CD14-positive monocyte (primary cell): ENCODE measurements around the gene MORN3. TPM values are rescaled to one million over a fixed set of nuclear protein-coding genes. Genes with fewer than 3 reads are reported as not detected.
"Not testable (repeated sequence)": the region's sequence is repeated elsewhere in the genome, so short reads cannot be mapped to it uniquely, and the experiment has no call there.

Source experiments
- DNase-seq, 3 donors: peaks; one replicate each; pipeline ENCODE4 v3.0.0-alpha.2; 2011 to 2022
- H2AFZ ChIP-seq: 2 replicates; pipeline ENCODE4 v1.6.0; 2012; ENCODE audit warnings: mild to moderate bottlenecking, low read depth, low read length, inconsistent platforms; ENCODE audit not compliant: insufficient read depth, poor library complexity, severe bottlenecking
- H3K27ac ChIP-seq, 2 donors: 1 replicate in 1 of 2; 2 replicates in 1 of 2; pipeline ENCODE4 v1.5.1; 2012 to 2013; ENCODE audit warnings: low read length in 2 of 2, control low read depth in 1 of 2, inconsistent platforms in 1 of 2, low read depth in 1 of 2, mild to moderate bottlenecking in 1 of 2
- H3K27me3 ChIP-seq, 2 donors: one replicate each; pipeline versions ENCODE4 v1.6.0 to v1.6.1; 2011 to 2013; ENCODE audit warnings: low read length in 2 of 2; ENCODE audit not compliant: control insufficient read depth in 2 of 2, insufficient read depth in 2 of 2
- H3K36me3 ChIP-seq, 2 donors: replicated peaks in 1 of 2; 1 replicate in 1 of 2; 2 replicates in 1 of 2; pipeline versions ENCODE4 v1.5.1 to v1.6.1; 2012 to 2013; ENCODE audit warnings: low read length in 2 of 2, control low read depth in 1 of 2, inconsistent platforms in 1 of 2, mild to moderate bottlenecking in 1 of 2; ENCODE audit not compliant: insufficient read depth in 2 of 2, control insufficient read depth in 1 of 2
- H3K4me1 ChIP-seq, 2 donors: 1 replicate in 1 of 2; 2 replicates in 1 of 2; pipeline versions ENCODE4 v1.5.1 to v1.6.1; 2012 to 2013; ENCODE audit warnings: low read length in 2 of 2, control low read depth in 1 of 2, inconsistent platforms in 1 of 2, mild to moderate bottlenecking in 1 of 2, moderate library complexity in 1 of 2; ENCODE audit not compliant: insufficient read depth in 2 of 2, control insufficient read depth in 1 of 2
- H3K4me2 ChIP-seq: replicated peaks from 2 replicates; pipeline ENCODE3; 2012; ENCODE audit warnings: low read length, moderate library complexity, mild to moderate bottlenecking; ENCODE audit not compliant: poor library complexity, severe bottlenecking; ENCODE audit errors: extremely low read depth
- H3K4me3 ChIP-seq, 3 experiments: fragments of 200-600 bp in 1 of 3; sonication (generic) in 1 of 3; replicated peaks in 1 of 3; 1 replicate in 2 of 3; 2 replicates in 1 of 3; pipeline ENCODE4 v1.5.1; 2011 to 2013; ENCODE audit warnings: low read length in 3 of 3, mild to moderate bottlenecking in 3 of 3, control low read depth in 2 of 3, low read depth in 2 of 3, inconsistent platforms in 1 of 3, moderate library complexity in 1 of 3
- H3K79me2 ChIP-seq: 2 replicates; pipeline ENCODE4 v1.6.0; 2012; ENCODE audit warnings: mild to moderate bottlenecking, control low read depth, inconsistent platforms, low read length, moderate library complexity; ENCODE audit not compliant: insufficient read depth
- H3K9ac ChIP-seq: 2 replicates; pipeline ENCODE4 v1.6.0; 2017; ENCODE audit warnings: low read length, mild to moderate bottlenecking; ENCODE audit not compliant: insufficient read depth, poor library complexity, severe bottlenecking
- H3K9me3 ChIP-seq, 2 donors: replicated peaks in 1 of 2; 1 replicate in 1 of 2; 2 replicates in 1 of 2; pipeline versions ENCODE4 v1.5.1 to v1.6.1; 2012 to 2013; ENCODE audit warnings: low read length in 2 of 2, control low read depth in 1 of 2; ENCODE audit not compliant: control insufficient read depth in 1 of 2, insufficient read depth in 1 of 2
- H4K20me1 ChIP-seq: 2 replicates; pipeline ENCODE4 v1.6.0; 2012; ENCODE audit warnings: mild to moderate bottlenecking, low read length, control low read depth, moderate library complexity; ENCODE audit not compliant: insufficient read depth
- H3K27ac Mint-ChIP-seq, 7 donors: one replicate each; pipeline ENCODE4 v1.8.0; 2020; ENCODE audit warnings: mild to moderate bottlenecking in 7 of 7, mixed read lengths in 7 of 7, moderate library complexity in 6 of 7, inconsistent platforms in 2 of 7
- H3K27me3 Mint-ChIP-seq, 3 donors: one replicate each; pipeline ENCODE4 v1.8.0; 2021 to 2022; ENCODE audit warnings: low read depth in 3 of 3, mild to moderate bottlenecking in 3 of 3, mixed read lengths in 3 of 3, moderate library complexity in 3 of 3, inconsistent platforms in 1 of 3
- H3K36me3 Mint-ChIP-seq, 2 donors: one replicate each; pipeline ENCODE4 v1.8.0; 2020; ENCODE audit warnings: mixed read lengths in 2 of 2, inconsistent platforms in 1 of 2, mild to moderate bottlenecking in 1 of 2
- H3K4me1 Mint-ChIP-seq: one replicate; pipeline ENCODE4 v1.8.0; 2020; ENCODE audit warnings: mild to moderate bottlenecking, mixed read lengths
- H3K4me3 Mint-ChIP-seq, 2 donors: one replicate each; pipeline ENCODE4 v1.8.0; 2020; ENCODE audit warnings: mild to moderate bottlenecking in 2 of 2, mixed read lengths in 2 of 2, moderate library complexity in 1 of 2
- H3K9me3 Mint-ChIP-seq, 7 donors: one replicate each; pipeline ENCODE4 v1.8.0; 2020 to 2022; ENCODE audit warnings: mixed read lengths in 7 of 7, mild to moderate bottlenecking in 6 of 7, moderate library complexity in 6 of 7, inconsistent platforms in 2 of 7
- WGBS: methylation state at CpG from one replicate; pipeline ENCODE4 v1.1.5; 2013; ENCODE audit warnings: missing lambda C conversion rate; ENCODE audit not compliant: insufficient coverage; 5-methylcytosine and 5-hydroxymethylcytosine counted together
- intact Hi-C, 2 donors: fragments of 100-400 bp; cut with micrococcal nuclease; formaldehyde crosslinking; loops; one replicate each; pipeline versions ENCODE4 v1.15.0 to v1.15.1; 2023
- polyA plus RNA-seq, 3 donors: library from polyadenylated mRNA; depleted of rRNA in 1 of 3; unstranded in 2 of 3; stranded (reverse) in 1 of 3; fragments of 300-500 nt in 2 of 3; fragments of >200 nt in 1 of 3; fragmentation: Illumina TruSeq in 2 of 3; gene quantifications; 1 replicate in 2 of 3; 2 replicates in 1 of 3; pipeline ENCODE4 v1.2.3, GENCODE V29; 2012 to 2021
- TF ChIP-seq, protein P1 (sequence below): fragments of 200-600 bp; IDR thresholded peaks from one replicate; pipeline ENCODE4 v1.8.0; 2022; ENCODE audit warnings: antibody characterized with exemption, mild to moderate bottlenecking

Gene MORN3
- polyA plus RNA-seq, 3 donors: 0.17 TPM; not detected in 2

DNA sequence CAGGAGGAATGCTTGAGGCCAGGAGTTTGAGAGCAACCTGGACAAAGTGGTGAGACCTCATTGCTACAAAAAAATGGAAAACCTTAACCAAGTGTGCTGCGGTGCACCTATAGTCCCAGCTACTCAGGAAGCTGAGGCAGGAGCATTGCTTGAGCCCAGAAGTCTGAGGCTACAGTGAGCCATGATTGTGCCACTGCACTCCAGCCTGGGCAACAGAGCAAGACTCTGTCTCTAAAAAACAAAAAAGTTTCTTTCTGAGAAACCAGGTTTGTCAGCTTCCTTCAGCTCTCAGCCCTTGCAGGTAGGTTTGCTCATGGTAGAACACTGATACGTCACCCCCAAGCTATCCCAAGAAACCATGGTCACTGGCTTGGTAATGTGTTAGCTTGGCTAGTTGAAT, 20.0 kb upstream of the MORN3 start:
- Mint-ChIP-seq H3K36me3 (no peaks in the 10 kb centered on the region), H3K27ac (peak overlapping the region in 1 of 7 donors; percentile 2), H3K4me3 (no peak overlapping the region), H3K4me1 (peaks cover 3% of the 10 kb centered on the region), H3K9me3 (no peaks in the 10 kb centered on the region), H3K27me3 (peaks cover 0 to 3% (median 0%) of the 10 kb centered on the region in 3 donors)
- H3K4me3 ChIP-seq: no peak overlapping the region
- DNase-seq: no peak
- TF ChIP-seq, protein P1, sequence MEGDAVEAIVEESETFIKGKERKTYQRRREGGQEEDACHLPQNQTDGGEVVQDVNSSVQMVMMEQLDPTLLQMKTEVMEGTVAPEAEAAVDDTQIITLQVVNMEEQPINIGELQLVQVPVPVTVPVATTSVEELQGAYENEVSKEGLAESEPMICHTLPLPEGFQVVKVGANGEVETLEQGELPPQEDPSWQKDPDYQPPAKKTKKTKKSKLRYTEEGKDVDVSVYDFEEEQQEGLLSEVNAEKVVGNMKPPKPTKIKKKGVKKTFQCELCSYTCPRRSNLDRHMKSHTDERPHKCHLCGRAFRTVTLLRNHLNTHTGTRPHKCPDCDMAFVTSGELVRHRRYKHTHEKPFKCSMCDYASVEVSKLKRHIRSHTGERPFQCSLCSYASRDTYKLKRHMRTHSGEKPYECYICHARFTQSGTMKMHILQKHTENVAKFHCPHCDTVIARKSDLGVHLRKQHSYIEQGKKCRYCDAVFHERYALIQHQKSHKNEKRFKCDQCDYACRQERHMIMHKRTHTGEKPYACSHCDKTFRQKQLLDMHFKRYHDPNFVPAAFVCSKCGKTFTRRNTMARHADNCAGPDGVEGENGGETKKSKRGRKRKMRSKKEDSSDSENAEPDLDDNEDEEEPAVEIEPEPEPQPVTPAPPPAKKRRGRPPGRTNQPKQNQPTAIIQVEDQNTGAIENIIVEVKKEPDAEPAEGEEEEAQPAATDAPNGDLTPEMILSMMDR: no peak
- H3K27me3 ChIP-seq: no peaks in the 10 kb centered on the region
- no peaks in the 10 kb centered on the region for H3K9me3 ChIP-seq
- peaks cover 4 to 12% of the 10 kb centered on the region in 2 donors for H3K4me1 ChIP-seq
- intact Hi-C loops: no loop called here
- no peak overlapping the region for H3K4me2 ChIP-seq
- no peak overlapping the region for H3K9ac ChIP-seq
- no peak overlapping the region for H3K27ac ChIP-seq
- no peaks in the 10 kb centered on the region for H3K36me3 ChIP-seq
- H3K79me2 ChIP-seq: no peaks in the 10 kb centered on the region
- no peak overlapping the region for H2AFZ ChIP-seq
- WGBS: 93% methylated on average over 1 of the region's 2 CpGs
- H4K20me1 ChIP-seq: no peaks in the 10 kb centered on the region

DNA sequence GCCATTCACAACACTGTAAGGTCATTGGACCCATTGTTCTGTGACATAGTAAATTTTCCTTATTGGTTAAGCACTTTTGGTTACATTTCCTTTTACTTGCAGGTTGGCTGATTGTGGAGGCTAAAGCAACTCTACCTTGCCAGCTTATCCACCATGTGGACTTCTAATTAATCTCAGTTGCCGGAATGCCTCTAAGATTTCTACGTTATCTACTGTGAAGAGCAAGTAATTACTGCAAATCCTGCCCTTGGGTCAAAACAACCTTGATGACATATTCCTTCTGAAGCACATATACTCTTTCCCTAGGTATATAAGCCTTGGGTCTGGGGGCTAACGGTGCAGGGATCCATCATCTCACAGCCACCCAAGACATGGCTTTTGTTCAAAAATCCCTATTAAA, 19.5 kb upstream of the MORN3 start:
- H3K4me1 ChIP-seq: peaks cover 4 to 12% of the 10 kb centered on the region in 2 donors
- no peak overlapping the region for H3K9ac ChIP-seq
- peaks cover 3% of the 10 kb centered on the region for H3K4me1 Mint-ChIP-seq
- no peak overlapping the region for H2AFZ ChIP-seq
- no peaks in the 10 kb centered on the region for H3K79me2 ChIP-seq
- no peaks in the 10 kb centered on the region for H3K27me3 ChIP-seq
- no peak for DNase-seq
- intact Hi-C loops: no loop called here
- no peaks in the 10 kb centered on the region for H4K20me1 ChIP-seq
- no peak overlapping the region for H3K4me2 ChIP-seq
- no peaks in the 10 kb centered on the region for H3K36me3 ChIP-seq
- no peak overlapping the region for H3K27ac ChIP-seq
- H3K36me3 Mint-ChIP-seq: no peaks in the 10 kb centered on the region
- H3K9me3 Mint-ChIP-seq: no peaks in the 10 kb centered on the region
- no peak overlapping the region for H3K4me3 ChIP-seq
- TF ChIP-seq, protein P1: no peak
- no peak overlapping the region for H3K4me3 Mint-ChIP-seq
- no peak overlapping the region for H3K27ac Mint-ChIP-seq
- H3K27me3 Mint-ChIP-seq: peaks cover 0 to 3% (median 0%) of the 10 kb centered on the region in 3 donors
- H3K9me3 ChIP-seq: no peaks in the 10 kb centered on the region
- WGBS: no CpG with 5 or more reads among the region's 3 CpGs

DNA sequence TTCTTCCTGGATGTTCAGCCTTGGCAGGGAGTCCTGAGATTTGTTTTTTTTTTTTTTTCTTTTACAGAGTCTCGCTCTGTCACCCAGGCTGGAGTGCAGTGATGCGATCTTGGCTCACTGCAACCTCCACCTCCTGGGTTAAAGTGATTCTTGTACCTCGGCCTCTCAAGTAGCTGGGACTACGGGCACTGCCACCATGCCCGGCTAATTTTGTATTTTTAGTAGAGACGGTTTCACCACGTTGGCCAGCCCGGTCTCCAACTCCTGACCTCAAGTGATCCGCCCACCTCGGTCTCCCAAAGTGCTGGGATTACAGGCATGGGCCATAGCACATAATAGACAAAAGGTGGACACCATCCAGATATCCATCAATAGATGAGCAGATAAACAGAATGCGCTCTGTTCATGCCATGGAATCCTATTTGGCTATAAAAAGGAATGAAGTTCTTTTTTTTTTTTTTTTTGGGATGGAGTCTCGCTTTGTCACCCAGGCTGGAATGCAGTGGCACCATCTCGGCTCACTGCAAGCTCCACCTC, 10.3 kb upstream of the MORN3 start:
- not testable (repeated sequence) for H3K27ac Mint-ChIP-seq, H3K36me3 Mint-ChIP-seq, H3K4me2 ChIP-seq, H3K9me3 Mint-ChIP-seq, H3K27me3 ChIP-seq, H3K27me3 Mint-ChIP-seq, H3K4me1 Mint-ChIP-seq, H3K9me3 ChIP-seq, H3K79me2 ChIP-seq, H3K36me3 ChIP-seq, H3K4me1 ChIP-seq, H2AFZ ChIP-seq, DNase-seq, H3K4me3 Mint-ChIP-seq, H3K4me3 ChIP-seq, H3K9ac ChIP-seq, H3K27ac ChIP-seq, H4K20me1 ChIP-seq
- intact Hi-C loops: loop anchor here (5.0 kb wide), 2 partner anchors 127 to 177 kb away; no protein-coding TSS in a partner anchor
- 88% methylated on average over 8 of the region's 13 CpGs for WGBS
